ENCODE results near the gene ADD1. TPM values are rescaled to one million over a fixed set of nuclear protein-coding genes. Genes with fewer than 3 reads are reported as not detected.

Gene ADD1
- total RNA-seq, 1 experiment from 2014 or later: 163 TPM

GRCh38 chr4:2930135-2930757 is 86.6 kb downstream of the ADD1 start:
- no peaks in the 10 kb centered on the region for H3K9me3 Mint-ChIP-seq
- H3K27ac Mint-ChIP-seq: peak overlapping the region in 2 of 3 experiments; percentile 40 to 72; a peak in 2 of 7 replicates
- Histone ChIP-seq H3K4me1 (ENCODE audit: insufficient read depth, low read length) (no peaks in the 10 kb centered on the region), H3K9ac (ENCODE audit: extremely low read depth, insufficient read length, low read length) (no peak overlapping the region), H3K4me2 (ENCODE audit: insufficient read depth, insufficient read length, low read length) (no peak overlapping the region), H4K91ac (ENCODE audit: insufficient read length, low read depth, low read length) (no peak overlapping the region), H2BK5ac (ENCODE audit: insufficient read length, low read length) (no peak overlapping the region), H3K18ac (ENCODE audit: insufficient read length, low read depth, low read length) (no peak overlapping the region), H4K8ac (replicated peaks; ENCODE audit: insufficient read length, low read depth, low read length) (no peak overlapping the region), H3K4ac (ENCODE audit: low read depth, low read length) (no peak overlapping the region), H3K27ac (ENCODE audit: insufficient read length, low read depth, low read length) (no peak overlapping the region), H2BK15ac (ENCODE audit: low read depth, low read length) (no peak overlapping the region), H2BK120ac (ENCODE audit: low read depth, low read length, poor library complexity, severe bottlenecking) (no peak overlapping the region), H2BK20ac (ENCODE audit: low read depth, low read length, poor library complexity, severe bottlenecking) (no peak overlapping the region), H2AK5ac (ENCODE audit: insufficient read length, low read length) (no peak overlapping the region), H3K9me3 (ENCODE audit: control insufficient read depth, low read depth, low read length) (no peaks in the 10 kb centered on the region), H4K5ac (ENCODE audit: insufficient read length, low read depth, low read length) (no peak overlapping the region), H3K14ac (ENCODE audit: insufficient read depth, low read length) (no peak overlapping the region; the same call in 1 of the 2 replicates), H3K23me2 (ENCODE audit: insufficient read length, low read depth, low read length, poor library complexity, severe bottlenecking) (peaks cover 7% of the 10 kb centered on the region), H3K79me2 (ENCODE audit: insufficient read depth, low read length) (no peaks in the 10 kb centered on the region), H3K23ac (ENCODE audit: insufficient read length, low read depth, low read length) (no peak overlapping the region), H3K27me3 (ENCODE audit: insufficient read depth, low read length) (no peaks in the 10 kb centered on the region), H3K79me1 (ENCODE audit: insufficient read depth, low read depth, low read length, poor library complexity, severe bottlenecking) (no peaks in the 10 kb centered on the region), H2BK12ac (ENCODE audit: insufficient read length, low read depth, low read length) (no peak overlapping the region), H3T11ph (ENCODE audit: low read length) (no peak overlapping the region), H2AFZ (ENCODE audit: low read length) (no peak overlapping the region), H3K56ac (ENCODE audit: insufficient read length, low read depth, low read length) (no peak overlapping the region), H4K20me1 (ENCODE audit: control insufficient read depth, insufficient read depth, insufficient read length) (peaks cover 2% of the 10 kb centered on the region)
- no peaks in the 10 kb centered on the region; the same call in 1 of the 2 replicates for H3K27me3 Mint-ChIP-seq (ENCODE audit: low read depth)
- TF ChIP-seq, protein P1, sequence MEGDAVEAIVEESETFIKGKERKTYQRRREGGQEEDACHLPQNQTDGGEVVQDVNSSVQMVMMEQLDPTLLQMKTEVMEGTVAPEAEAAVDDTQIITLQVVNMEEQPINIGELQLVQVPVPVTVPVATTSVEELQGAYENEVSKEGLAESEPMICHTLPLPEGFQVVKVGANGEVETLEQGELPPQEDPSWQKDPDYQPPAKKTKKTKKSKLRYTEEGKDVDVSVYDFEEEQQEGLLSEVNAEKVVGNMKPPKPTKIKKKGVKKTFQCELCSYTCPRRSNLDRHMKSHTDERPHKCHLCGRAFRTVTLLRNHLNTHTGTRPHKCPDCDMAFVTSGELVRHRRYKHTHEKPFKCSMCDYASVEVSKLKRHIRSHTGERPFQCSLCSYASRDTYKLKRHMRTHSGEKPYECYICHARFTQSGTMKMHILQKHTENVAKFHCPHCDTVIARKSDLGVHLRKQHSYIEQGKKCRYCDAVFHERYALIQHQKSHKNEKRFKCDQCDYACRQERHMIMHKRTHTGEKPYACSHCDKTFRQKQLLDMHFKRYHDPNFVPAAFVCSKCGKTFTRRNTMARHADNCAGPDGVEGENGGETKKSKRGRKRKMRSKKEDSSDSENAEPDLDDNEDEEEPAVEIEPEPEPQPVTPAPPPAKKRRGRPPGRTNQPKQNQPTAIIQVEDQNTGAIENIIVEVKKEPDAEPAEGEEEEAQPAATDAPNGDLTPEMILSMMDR (conservative IDR thresholded peaks at IDR 0.05): no peak
- H3K4me3 Mint-ChIP-seq: no peak overlapping the region
- DNase-seq: peak; percentile 20
- H3K4me1 Mint-ChIP-seq: peaks cover 5 to 13% of the 10 kb centered on the region in 2 experiments
- H3K36me3 Mint-ChIP-seq (ENCODE audit: insufficient read depth in 1 of 3, low read depth in 3 of 3): peaks cover 31 to 64% (median 51%) of the 10 kb centered on the region in 3 experiments
- no CpG with 5 or more reads among the region's 12 CpGs for WGBS (ENCODE audit: extremely low coverage, insufficient read length, low lambda C conversion rate)
